ENCODE data around the gene ADGRG6.

- TF ChIP-seq CTCF (conservative IDR thresholded peaks at IDR 0.05) (no peak), EZH2 (IDR thresholded peaks at IDR 0.05; ENCODE audit: low read depth) (no peak)
These were observed 21.5 kb upstream of the ADGRG6 start for GRCh38 chr6:142280265-142280664.
